NCI-H146 (cell line): ENCODE results near the gene TPRG1.
A peak's percentile ranks its signal among the peaks of the same experiment; 100 is the strongest.

ENCODE experiments used
- DNase-seq: peaks from one replicate; lab custom pipeline; 2025; lab: John Stamatoyannopoulos, UW

TPRG1 gene

DNA sequence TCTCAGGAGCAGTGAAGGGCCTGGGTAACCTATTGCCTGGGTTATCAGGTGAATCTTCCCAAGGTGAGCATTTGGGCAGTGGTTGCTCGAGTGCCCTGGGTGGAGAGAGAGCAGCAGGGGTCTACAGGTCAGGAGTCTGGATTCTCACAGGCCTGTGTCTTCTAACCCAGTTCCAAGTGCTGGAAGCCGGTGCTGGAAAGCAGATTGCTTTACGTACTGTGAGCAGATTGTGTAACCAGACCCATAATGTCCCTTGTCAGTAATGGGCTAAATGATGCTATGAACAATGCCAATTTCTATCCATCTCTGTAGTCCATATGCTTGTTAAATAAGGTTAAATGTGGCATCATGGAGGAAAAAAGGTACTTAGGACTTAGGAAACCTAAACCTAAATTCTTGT, 106.5 kb downstream of the TPRG1 start:
- no peak for DNase-seq

DNA sequence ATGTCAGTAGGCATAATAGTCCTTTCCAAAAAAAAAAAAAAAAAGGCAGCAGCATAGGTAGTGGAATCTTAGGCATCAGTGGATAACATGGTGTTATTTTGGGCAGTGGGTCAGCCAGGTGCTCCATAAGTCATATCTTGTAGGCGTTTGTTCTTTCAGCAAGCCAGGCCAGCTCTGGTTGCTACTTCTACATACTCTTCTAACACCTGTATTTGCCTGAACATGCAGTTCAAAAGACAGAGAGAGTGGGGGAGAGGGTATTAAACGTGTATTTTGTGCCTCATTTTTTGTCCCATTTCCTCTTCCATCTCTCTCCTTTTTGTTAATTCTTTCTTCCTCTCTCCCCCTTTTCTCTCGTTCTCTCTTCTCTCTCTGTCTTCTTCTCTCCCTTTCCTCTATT, 110.4 kb downstream of the TPRG1 start:
- no peak for DNase-seq

DNA sequence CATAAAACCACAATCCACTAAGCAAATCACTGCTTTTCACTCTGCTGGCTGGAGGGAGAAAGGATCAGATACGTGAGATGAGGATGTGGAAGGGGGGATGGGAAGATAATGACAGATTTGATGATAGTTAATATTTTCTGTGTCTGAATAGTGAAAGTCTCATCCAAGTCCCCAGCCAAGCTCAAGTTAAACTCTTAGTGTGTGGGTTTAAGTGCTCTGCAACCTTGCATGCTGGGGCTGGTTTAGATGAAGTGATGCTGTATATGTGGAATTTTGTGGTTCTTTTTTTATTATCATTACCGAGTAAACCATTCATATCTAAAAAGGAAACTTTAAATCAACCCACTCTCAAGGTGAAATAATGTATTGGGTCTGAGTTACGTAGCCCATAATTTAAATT, 111.0 kb downstream of the TPRG1 start:
- no peak for DNase-seq

DNA sequence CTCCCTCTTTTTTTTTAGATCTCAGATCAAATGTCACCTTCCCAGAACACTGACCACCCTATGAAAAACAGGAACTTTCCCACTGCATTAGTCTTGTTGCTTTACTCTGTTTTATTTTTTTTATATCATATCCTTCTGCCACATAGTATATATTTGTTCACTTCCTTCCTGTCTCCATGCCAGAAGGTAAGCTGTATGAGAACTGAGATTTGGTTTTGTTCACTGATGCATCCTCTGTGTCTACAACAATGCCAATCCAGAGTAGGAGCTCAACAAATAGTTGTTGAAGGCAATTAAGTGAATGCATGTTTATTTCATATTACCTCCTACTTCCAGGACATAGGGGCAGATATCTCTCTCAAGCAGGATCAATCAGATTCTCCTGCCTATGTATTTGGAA, 114.4 kb downstream of the TPRG1 start:
- no peak for DNase-seq

DNA sequence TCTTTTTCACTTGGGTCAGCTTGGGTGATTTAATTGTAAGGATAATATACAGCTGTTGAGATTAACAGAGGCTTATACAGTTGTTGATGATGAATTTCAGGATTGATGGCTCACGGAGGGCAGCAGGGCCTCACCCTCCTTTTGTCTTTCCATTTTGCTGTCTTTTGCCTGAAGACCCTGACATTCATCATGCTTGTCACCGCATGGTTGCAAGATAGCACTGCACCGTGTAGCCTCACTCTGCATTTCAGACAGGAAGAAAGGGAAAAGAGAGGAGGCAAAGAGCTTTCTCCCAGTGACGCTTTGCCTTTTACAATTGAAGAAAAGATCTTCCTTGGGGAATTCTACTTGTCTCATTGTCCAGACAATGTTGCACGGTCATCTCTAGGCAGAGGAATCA, 115.1 kb downstream of the TPRG1 start:
- no peak for DNase-seq

DNA sequence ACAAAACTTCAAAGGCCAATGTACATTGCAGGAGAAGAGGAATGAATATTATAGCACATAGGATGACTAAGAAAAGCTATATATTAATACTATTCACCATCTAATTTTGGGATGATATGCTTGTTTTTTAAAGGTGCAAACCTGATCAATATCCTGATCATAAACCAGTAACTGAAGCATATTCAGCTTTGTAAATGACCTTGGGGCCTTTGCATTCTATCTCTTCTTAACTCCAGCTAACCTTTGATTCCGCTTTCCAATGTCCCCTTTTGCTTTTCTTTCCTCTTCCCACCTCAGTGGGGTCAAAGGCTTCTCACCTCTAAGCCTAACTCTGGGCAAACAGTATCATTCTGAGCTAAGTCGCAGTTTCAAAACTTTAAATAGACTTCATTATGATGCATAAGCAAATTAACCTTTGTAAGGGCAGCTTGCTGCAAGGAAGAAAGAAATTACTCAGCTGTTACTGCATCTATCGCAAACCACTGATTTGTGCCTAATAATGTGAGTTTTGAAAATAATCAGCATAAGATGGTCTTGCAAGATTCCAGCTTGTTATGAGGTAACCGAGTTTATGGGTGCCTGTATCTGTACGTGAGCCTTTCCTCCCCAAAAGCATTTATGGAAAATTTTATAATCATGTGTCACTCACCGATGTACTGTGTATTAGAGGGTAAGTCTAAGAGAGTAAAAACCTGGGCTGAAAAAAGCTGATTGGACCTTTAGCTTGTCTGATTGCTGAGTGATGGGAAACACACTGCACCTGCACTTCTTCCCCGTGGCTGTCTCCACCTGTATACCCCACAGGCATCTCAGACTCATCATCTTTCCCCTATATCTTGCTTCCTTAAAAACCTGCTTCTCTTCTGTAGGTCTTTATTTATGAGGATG, 116.8 kb downstream of the TPRG1 start:
- DNase-seq = peak; percentile 31

DNA sequence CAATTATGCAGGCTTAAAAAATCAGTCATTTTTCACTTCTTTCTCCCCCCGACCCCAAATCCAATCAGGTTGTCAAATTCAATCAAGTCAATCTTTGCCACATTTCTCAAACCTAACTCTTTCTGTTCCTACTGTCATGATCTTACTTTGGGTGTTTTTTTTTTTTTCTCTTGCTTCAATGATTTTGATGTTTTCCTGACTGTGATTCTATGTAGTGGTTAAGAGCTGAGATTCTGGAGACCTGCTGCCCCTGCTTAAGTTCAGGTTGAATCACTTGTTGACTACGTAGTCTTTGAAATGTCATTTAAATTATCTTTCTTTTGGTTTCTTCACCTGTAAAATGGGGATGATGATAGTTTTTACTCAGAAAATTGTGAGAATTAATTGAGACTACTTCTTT, 117.5 kb downstream of the TPRG1 start:
- DNase-seq = no peak

DNA sequence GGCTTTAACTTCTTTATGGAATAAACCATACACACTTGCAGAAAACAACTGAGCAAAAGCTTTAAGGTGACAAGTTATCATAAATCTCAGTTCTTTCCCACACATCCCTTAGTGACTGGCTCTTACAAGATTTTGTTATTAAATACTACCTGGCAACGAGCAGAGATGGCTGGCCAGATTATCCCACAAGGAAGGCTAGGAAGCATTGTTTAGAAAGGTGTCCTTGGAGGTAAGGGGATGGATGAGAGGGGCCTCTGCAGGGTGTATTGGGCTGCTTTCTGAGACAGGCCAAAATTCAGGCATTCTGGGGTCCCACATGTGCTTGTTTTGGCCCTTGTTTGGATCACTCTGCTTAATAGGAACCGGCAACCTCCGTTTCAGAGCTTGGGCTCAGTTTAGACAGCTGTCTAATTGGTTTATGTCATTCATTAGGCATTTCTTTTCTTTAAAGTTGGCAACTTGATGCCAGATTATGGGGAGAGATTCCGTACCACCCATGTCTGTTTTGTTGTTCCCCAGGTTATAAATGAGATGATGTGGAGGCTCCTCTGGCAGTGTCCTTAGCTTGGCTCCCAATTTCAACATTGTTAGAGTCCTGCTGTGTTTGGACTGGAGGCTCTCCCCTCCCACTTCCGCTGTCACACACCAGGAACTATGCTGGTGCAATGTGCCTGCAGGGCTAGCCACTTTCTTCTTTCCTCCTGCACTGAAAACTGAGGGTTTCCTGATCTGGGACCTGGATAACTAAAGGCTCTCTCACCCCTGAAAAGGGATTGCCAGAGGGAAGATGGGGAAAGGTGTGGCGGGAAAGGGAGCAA, 121.1 kb downstream of the TPRG1 start:
- peak; percentile 91 for DNase-seq

DNA sequence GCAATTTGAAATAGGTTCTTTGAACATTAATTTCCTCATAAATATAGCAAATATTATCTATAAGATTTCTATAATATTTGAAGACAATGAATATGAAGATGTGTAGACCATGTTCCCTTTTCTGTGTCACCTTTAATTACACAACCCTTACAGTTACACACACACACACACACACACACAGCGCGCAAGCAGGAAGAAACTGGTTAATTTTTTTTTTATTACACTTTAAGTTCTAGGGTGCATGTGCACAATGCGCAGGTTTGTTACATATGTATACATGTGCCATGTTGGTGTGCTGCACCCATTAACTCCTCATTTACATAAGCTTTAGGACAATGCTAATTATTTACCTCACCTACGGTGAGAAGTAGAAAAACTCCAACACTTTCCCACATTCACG, 122.9 kb downstream of the TPRG1 start:
- DNase-seq = no peak

DNA sequence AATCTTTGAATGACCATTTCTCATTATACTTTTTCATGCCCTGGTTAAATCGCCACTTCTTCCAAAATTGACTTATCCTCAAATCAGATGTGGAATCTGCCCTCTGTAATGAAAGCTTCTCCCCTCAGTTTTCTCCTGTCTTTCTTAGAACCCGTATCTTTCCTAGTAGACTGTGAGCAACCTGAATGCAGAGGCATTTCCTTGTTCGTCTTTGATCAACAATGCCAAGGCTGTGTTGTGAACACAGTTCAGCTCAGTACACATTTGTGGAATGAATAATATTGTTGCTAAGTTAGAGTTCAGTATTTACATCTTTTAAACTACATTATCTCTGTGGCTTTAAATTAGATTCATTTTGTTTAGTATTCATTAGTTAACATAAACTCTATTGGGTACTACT, 123.3 kb downstream of the TPRG1 start:
- no peak for DNase-seq

DNA sequence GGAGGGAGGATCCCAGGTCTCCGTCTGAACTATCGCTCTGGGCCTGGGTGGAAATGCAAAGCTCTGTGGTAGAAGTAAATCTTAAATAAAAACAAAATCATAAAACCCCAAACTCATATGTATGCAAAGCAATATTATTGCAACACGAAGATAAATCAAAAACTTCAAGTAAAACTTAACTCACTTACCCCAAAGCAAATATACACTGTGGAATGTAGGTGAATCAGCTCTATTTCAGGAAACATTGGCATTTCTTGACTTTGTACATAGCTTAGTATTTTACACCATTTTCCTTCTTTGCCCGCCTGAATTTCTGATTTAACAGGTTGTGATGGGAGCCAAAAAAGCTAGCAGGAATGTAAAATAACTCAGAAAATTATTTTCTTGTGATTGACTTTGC, 126.2 kb downstream of the TPRG1 start:
- no peak for DNase-seq

DNA sequence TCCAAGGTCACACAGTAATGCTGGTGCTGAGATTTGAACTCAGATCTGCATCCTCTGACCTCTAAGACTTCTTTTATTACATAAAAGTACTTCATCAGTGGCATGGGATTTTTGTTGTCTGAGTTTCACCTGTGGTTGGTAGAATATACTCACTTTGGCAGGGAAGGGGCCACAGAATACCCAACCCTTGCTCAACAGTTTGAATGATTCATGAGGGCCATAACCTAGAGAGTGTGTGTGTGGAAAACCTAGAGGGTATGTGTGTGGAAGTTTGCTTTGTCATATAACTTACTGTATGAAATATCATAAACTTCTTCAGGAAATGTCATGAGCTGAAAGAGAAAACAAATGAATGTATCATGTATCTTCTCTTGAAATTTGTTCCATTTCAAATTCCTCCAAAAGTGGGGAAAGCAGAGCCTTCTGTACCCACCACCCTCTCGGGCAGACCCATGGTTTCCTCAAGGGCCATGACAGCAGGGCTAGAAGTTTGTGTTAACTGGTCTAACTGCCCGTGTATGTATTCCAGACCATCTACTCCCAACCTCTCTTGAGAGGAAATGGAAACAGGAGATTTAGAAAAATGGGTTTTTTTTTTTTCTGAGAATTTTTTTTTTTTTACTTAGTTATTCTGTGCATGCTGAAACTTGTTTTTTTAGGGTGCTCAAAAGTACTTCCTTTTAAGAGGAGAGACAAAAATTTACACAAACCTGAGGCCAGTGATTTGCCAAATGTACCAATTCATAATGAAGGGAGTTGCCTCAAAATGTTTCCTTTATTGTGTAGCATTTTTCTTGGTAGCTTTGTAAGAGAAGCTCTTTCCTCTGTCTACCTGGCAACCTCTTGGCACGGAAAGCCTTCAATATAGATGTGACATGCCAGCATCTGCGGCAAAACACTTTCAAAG, 127.0 kb downstream of the TPRG1 start:
- DNase-seq = no peak

DNA sequence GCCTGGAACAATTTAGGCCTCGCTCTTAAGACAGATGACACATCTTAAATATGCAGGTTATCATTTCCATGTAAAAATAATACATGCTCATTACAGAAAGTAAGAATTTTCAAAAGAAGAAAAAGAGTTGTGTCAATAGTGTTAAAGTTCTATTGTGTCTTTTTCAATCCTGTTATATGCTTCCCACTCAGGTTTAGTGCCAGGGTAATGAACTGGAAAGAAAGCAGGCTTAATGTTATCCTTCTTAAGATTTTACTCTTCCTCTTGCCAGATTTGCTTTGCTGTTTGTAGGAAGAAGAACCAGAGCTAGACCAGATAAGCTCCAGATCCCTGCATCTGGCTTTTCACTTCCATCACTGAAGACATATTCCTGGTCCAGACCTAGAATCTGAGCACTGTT, 128.6 kb downstream of the TPRG1 start:
- no peak for DNase-seq

DNA sequence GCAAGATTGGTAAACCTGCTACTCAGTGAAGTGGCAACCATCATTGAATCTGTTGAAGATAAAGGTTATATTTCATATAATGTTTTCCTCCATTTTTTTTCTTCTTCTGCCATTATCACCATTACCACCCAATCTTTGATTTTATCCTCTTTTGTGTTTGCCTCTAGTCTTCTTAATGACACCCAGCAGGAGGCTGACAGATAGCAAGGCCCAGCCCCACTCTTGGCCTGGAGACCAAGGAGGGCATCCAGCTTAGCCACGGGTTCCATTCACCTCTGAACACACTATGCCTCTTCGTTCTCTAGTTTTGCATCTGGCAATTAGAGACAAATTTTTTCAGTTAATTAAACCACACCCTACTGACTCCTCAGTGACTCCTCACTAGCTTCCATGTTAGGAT, 129.7 kb downstream of the TPRG1 start:
- DNase-seq = peak; percentile 98

DNA sequence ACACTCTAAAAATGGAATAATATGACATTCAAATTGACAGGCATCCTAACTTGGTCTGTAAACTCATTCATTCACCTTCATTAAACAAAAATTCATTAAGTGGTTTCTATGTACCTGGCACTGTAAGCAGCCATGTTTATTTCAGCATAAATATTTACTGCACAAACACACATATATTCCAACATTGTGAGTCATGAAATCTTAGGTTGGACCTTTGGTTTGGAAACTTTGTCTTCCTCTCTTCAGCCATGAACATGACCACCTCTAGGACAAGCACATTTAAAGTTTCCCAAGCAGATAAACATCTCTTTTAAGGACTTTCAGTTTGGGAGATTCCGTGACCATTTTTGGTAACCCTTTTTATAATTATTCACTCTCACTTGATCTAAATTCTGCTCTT, 131.8 kb downstream of the TPRG1 start:
- no peak for DNase-seq

DNA sequence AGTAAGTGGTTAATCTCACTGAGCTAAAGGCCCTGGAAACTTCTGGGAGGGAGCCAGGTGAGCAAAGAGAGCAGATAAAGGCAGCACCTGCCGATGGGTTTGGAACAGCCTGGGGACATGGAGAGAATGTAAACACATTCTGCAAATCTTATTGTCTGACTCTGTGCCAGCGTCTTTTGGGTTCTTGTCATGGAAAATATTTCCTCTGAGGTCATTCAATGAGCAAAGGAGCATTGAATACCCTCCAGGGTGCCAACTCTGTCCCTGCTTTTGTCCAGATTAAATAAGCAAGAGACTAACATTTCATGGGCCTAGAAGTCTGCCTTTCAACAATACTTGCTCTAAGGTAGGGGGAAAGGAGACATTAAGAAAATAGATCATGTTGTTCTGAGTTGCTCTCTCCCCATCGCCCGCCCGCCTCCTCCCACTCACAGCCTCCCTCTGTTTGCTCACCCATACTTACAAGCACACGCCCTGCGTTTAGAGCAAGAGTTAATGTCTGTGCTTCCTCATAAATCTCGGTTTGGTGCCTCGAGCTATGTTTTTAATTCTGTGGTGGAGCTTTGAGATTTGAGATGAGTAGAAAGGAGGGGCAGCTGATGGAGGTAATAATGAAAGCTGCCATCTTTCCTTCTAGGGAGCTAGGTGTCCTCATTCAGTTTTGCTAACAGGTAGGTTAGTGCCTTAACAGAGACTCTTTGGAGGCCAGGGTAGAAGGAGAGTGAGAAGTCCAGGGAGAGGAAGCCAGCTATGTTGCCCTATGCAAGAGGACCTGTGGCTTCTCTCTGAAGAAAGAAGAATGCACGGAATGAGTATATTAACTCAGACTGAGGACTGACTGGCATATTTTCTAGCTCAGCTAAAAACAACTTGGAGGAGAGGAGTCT, 132.9 kb downstream of the TPRG1 start:
- peak; percentile 100 for DNase-seq

DNA sequence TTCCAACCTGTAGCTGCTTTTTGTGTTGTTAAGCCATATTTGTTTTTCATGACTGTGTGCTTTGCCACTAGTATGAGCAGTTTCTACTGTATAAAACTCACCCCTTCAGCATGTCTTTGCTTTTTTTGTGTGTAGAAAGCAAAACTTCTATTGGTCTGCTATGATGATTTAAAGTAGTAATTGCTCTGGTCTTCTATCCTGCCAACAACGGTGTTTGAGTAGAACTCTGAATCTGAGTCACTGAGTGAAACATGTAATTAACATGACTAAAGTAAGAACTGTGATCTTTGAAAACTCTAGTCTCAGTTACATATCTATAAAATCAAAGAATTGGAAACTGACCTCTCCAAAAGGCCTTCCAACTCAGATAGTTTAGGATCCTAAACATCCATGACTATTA, 133.6 kb downstream of the TPRG1 start:
- peak; percentile 54 for DNase-seq

DNA sequence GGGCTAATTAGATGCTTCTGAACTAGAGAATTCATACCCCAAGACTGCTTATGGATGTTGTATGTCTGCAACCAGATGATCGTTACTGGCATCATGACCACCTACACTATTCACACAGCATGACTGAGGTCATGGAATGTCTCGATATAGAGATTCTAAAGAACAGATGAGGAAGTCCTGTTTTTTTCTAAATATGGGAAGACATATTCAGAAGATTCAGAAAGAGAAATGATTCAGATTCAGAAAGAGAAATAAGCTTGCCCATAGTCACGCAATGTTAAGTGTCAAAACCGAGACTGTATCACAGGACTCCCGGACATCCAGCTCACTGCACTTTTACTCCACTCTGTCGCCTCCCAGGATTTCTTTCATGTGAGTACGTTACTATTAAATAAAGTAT, 136.2 kb downstream of the TPRG1 start:
- DNase-seq = no peak

DNA sequence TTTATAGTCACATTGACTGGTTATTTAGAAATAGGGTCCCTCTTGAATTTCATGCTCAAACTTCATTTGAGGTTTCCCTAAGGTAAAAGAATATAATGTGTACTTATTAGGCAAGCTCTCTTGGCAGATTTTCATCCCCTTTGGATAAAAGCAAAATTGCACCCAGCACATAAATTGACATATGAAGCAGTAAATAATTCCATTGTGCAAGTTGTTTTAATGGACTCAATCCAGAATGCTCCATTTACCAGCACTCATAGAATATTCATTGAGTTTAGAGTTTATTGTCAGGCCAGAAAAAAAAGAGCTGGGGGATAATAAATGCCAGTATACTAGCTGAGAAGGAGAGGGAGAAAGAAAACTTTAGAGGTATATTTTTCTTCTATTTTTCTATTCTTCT, 136.8 kb downstream of the TPRG1 start:
- no peak for DNase-seq

DNA sequence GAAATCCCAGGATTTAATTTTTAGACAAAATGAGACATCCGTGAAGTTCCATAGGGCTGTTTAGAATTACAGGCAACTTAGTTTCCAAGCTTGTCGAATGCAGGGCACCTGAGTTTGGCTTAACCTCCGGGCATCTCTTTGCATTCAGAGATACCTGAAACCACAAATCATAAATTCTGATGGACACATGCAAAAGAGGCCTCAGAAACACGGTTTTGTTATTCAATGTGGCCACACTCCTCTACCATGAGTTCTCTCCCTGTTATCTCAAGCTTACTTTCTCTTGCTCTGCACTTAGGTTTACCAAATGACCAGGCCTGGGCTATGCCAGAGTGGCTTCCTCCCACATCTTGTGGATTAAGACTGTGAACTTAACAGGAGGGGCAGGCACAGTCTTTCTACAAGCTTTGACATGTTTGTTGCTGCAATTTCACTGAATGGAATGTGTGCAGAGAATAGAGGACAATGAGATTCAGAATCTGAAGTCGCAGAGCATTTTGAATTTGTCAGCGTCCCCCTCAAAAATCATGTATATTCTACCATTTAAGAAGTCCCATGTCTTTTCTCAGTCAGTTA, 137.7 kb downstream of the TPRG1 start:
- no peak for DNase-seq

DNA sequence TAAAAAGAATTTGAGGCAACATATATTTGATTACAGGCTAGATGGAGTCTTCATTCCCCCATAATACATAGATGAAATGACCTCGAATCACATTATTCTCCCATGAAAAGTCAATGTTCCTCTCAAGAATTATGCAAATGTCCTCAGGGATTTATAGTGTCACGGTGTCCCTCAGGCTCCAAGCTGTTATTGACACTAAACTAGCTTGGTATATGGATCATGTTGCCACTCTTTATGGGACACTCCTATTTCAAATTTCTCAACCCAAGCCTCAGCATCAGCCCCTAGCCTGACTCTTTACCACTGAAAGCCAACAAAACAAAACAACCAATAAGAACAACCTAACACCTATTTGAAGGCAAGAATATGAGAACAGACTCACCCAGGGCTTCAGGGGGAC, 139.8 kb downstream of the TPRG1 start:
- no peak for DNase-seq
